NCI-H1694 (cell line): ENCODE measurements around the gene MAD1L1.
A peak's percentile ranks its signal among the peaks of the same experiment; 100 is the strongest.
"Not testable (repeated sequence)": the region's sequence is repeated elsewhere in the genome, so short reads cannot be mapped to it uniquely, and the experiment has no call there.

Experiments
- DNase-seq: peaks from one replicate; lab custom pipeline; 2025; lab: John Stamatoyannopoulos, UW

MAD1L1 gene

GRCh38 chr7:1939434-1940401 is 293.0 kb downstream of the MAD1L1 start:
- DNase-seq = no peak

DNA sequence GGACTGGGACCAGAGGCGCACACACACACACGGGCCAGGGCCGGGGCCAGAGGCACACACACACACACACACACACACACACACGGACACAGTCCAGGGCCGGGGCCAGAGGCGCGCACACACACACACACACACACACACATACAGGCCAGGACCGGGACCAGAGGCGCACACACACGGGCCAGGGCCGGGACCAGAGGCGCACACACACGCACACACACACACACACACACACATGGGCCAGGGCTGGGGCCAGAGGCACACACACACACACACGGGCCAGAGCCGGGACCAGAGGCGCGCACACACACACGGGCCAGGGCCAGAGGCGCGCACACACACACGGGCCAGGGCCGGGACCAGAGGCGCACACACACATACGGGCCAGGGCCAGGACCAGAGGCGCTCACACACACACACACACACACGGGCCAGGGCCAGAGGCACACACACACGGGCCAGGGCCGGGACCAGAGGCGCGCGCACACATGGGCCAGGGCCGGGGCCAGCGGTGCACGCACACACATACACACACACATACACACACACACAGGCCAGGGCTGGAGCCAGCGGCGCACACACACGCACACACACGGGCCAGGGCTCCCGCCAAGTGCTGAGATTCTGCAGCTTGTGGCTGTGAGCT is 293.8 kb downstream of the MAD1L1 start:
- no peak for DNase-seq

DNA sequence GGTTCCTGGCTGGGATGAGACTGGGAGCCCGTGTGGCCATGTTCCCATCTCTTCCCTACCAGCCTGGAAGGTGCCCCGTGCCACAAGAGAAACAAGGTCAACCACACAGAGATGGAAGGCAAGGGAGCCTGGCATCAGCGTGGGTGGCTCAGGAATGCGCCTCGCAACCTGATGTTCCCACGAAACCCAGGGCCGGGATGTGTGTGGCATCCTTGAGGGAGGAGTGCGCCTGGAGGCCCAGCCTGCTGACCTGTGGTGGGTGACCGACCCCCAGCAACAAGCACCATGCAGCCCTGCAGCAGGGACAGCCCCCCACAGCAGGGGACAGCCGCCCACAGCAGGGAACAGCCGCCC is 295.5 kb downstream of the MAD1L1 start:
- no peak for DNase-seq

GRCh38 chr7:1936531-1937251 is 296.1 kb downstream of the MAD1L1 start:
- no peak for DNase-seq

- DNase-seq = no peak
Observed at GRCh38 chr7:1936006-1936310, 296.8 kb downstream of the MAD1L1 start.

GRCh38 chr7:1935176-1936005 is 297.4 kb downstream of the MAD1L1 start:
- no peak for DNase-seq

DNA sequence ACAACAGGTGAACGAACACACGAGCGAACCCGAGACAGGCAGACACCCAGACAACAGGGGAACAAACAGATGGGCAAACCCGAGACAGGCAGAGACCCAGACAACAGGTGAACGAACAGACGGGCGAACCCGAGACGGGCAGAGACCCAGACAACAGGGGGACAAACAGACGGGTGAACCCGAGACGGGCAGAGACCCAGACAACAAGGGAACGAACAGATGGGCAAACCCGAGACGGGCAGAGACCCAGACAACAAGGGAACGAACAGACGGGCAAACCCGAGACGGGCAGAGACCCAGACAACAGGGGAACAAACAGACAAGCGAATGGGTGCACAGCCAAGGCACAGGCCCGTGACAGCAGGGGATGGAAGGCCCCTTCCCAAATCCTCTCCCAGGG is 298.0 kb downstream of the MAD1L1 start:
- peak; percentile 80 for DNase-seq

DNA sequence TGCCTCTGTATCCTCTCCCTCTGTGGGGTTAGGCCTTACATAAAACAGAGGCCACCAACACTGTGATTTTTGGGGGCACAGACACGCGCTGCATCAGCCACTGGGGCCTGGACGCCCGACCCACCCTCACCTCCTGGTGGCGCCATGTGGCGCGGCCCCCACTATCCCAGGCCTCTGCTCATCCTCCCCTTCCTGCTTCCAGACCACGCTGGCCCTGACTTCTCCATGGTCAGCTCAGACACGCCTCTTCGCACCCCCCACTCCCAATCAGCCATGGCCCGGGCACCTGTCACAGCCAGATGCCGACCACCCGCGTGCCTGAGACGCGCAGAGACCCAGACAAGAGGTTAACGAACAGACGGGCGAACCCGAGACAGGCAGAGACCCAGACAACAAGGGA is 298.7 kb downstream of the MAD1L1 start:
- DNase-seq = no peak

GRCh38 chr7:1933066-1933750 is 299.5 kb downstream of the MAD1L1 start:
- no peak for DNase-seq

DNA sequence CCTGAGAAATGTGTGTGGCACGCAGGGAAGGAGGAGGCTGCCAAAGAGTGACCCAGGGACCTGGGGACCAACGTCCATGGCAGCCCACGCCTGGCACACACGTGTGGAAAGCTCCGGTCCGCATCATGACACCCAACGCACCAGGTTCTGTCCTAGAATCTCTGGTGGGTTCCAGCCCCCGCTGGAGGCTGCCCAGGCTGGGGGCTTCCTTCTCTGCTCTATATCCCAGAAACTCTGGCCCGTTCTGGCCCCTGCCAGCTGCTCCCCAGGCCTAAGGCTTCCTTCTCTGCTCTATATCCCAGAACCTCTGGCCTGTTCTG is 300.8 kb downstream of the MAD1L1 start:
- no peak for DNase-seq

GRCh38 chr7:1931256-1931950 is 301.3 kb downstream of the MAD1L1 start:
- no peak for DNase-seq

DNA sequence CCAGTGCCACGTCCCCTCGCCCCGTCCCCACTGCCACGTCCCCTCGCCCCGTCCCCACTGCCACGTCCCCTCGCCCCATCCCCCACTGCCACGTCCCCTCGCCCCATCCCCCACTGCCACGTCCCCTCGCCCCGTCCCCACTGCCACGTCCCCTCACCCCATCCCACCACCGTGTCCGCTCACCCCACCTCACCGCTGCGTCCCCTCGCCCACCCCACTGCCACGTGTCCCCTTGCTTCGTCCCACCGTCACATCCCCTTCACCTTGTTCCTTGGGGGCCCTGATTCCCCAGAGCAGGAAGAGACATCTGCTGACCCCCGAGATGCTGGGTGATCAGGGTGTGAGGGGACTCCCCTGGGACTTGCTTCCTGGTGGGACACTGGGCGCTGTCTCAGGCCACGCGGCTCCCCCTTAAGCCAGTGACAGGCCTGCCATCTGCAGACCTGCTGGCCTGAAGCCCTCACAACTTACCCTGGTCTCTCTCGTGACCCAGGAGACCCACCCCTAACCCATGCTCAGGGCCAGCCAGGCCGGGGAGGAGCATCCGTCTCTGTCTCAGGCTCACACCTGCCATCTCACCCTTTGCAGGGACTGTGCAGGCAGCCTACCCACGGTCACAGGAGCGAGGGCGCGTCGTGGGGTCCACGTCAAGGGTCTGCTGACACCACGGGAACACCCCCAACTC is 302.2 kb downstream of the MAD1L1 start:
- DNase-seq = no peak

GRCh38 chr7:1929349-1929925 is 303.3 kb downstream of the MAD1L1 start:
- not testable (repeated sequence) for DNase-seq

- no peak for DNase-seq
Observed at GRCh38 chr7:1928645-1929348, 303.9 kb downstream of the MAD1L1 start.

- no peak for DNase-seq
Observed at GRCh38 chr7:1927937-1928644, 304.7 kb downstream of the MAD1L1 start.

DNA sequence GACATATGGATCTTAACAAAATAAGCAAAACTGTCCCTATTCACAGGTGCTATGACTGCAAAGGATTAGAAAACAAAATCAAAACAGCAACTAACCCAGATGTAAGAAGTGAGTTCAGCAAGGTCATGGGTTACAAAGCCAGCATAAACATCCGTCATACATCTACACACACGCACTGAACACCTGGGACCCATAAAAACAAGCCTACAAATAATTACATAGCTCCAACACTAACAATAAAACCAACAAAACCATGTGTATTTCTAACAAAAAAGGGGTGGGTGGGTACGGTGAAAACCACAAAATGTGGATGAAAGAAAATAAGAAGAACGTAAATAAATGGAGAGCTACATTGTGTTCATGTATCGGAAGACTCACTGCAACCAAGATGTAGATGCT is 305.8 kb downstream of the MAD1L1 start:
- DNase-seq = no peak

DNA sequence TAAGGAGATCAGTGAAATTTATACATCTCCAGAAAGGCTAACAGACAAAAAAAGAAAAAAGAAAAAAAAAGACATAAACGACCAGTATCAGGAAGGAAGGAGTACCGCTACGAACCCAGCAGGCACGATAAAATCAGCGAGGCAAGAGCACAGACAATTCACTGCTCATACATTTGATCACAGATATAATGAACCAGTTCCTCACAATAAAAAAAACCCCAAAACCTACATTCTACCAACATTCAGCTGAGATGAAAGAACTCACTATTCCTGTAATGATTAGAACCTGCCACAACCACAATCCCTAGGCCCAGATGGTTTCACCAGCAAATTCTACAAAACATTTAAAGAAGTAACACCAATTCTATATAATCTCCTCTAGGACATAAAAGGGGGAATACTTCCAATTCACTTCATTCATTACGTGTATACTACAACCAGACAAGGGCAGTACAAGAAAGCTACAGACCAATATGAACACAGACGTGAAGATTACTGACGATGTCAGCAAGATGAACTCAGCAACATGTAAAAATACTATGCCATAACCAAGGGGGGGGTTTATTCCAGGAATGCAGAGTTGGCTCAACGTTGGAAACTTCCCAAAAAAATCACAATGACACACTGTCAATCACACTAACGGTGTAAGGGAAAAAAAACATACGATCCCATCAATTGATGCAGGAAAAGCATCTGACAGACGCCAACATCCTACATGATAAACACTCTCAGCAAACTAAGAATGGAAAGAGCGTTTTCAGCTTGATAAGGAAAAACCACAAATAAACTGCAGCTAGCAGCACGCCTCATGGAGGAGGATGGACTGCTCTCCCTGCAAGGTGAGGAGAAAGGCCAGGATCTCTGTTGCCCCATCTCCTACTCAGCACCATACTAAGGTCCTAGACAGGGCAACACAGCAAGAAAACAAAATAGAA is 306.5 kb downstream of the MAD1L1 start:
- no peak for DNase-seq

- no peak for DNase-seq
Observed at GRCh38 chr7:1925349-1925748, 307.4 kb downstream of the MAD1L1 start.
